Activated CD8-positive, alpha-beta memory T cell treated with anti-CD3 and anti-CD28 coated beads for 24 hours (primary cell): ENCODE results near the gene ABCA7.
A peak's percentile ranks its signal among the peaks of the same experiment; 100 is the strongest.

Experiments
- DNase-seq: peaks from one replicate; pipeline ENCODE4 v3.0.0-alpha.2; 2020

The ABCA7 gene

GRCh38 chr19:1089126-1089771 lies 49.3 kb downstream of the ABCA7 start:
- no peak for DNase-seq

- DNase-seq: peak; percentile 77
Observed at GRCh38 chr19:1089891-1090290, 50.0 kb downstream of the ABCA7 start.

- DNase-seq: peak; percentile 80
Observed at GRCh38 chr19:1090731-1091543, 51.0 kb downstream of the ABCA7 start.

- no peak for DNase-seq
Observed at GRCh38 chr19:1091544-1092175, 51.8 kb downstream of the ABCA7 start.

GRCh38 chr19:1093330-1093729 lies 53.4 kb downstream of the ABCA7 start:
- no peak for DNase-seq

GRCh38 chr19:1093811-1094553 lies 54.1 kb downstream of the ABCA7 start:
- DNase-seq: no peak

- DNase-seq: no peak
Observed at GRCh38 chr19:1094655-1094977, 54.7 kb downstream of the ABCA7 start.

GRCh38 chr19:1094978-1095701 lies 55.2 kb downstream of the ABCA7 start, which contains the start of gene POLR2E:
Gene POLR2E, minus strand, starts transcription at chr19:1095375. Its CDS starts 60 bp downstream, at chr19:1095315.
- DNase-seq: peak; percentile 100

- DNase-seq: no peak
Observed at GRCh38 chr19:1097810-1098176, 57.9 kb downstream of the ABCA7 start.

- no peak for DNase-seq
Observed at GRCh38 chr19:1098177-1099051, 58.5 kb downstream of the ABCA7 start.

GRCh38 chr19:1101337-1101698 lies 61.4 kb downstream of the ABCA7 start:
- DNase-seq: no peak

GRCh38 chr19:1102407-1103131 lies 62.7 kb downstream of the ABCA7 start:
- peak; percentile 83 for DNase-seq

GRCh38 chr19:1103132-1103707 lies 63.3 kb downstream of the ABCA7 start:
- no peak for DNase-seq

- peak; percentile 98 for DNase-seq
Observed at GRCh38 chr19:1103708-1104310, 63.9 kb downstream of the ABCA7 start, which contains the start of gene GPX4. Gene GPX4, plus strand, starts transcription at chr19:1103994. Its CDS starts 50 bp downstream, at chr19:1104044.

GRCh38 chr19:1104311-1105007 lies 64.6 kb downstream of the ABCA7 start:
- DNase-seq: peak; percentile 91

- no peak for DNase-seq
Observed at GRCh38 chr19:1105008-1105872, 65.3 kb downstream of the ABCA7 start.

- no peak for DNase-seq
Observed at GRCh38 chr19:1105873-1106840, 66.2 kb downstream of the ABCA7 start.
